ENCODE data around the gene FUT4.

Gene FUT4

DNA sequence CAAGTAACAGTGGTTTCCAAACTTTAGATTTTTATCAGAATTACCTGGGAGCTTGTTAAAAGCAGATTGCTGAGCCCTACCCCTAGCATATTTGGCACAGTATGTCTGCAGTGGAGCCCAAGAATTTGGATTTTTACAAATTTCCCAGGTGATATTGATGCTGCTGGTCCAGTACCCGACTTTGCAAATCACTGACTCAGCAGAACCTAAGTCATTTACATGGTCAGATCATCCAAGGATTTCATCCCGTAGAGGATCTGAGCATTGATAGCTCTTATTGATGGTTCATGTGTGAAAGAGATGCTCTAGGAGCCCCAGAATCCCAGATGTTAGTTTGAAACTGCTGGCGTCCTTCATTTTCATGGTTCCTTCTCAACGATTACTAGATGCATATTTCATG lies 25.4 kb upstream of the FUT4 start:
- H3K4me3 ChIP-seq (ENCODE audit: low read length) = no peak overlapping the region
- no peak overlapping the region for H3K4me2 ChIP-seq (ENCODE audit: low read length)
- no peaks in the 10 kb centered on the region for H3K9me3 ChIP-seq (replicated peaks; ENCODE audit: low read length)
- no peaks in the 10 kb centered on the region for H3K27me3 ChIP-seq (ENCODE audit: control insufficient read depth, insufficient read depth, low read length)
- H3K9ac ChIP-seq (ENCODE audit: low read depth, low read length) = no peak overlapping the region
- H3K4me1 ChIP-seq (ENCODE audit: control insufficient read depth, insufficient read depth, low read length) = peaks cover 3% of the 10 kb centered on the region
- H3K36me3 ChIP-seq (ENCODE audit: insufficient read depth, low read length) = no peaks in the 10 kb centered on the region

DNA sequence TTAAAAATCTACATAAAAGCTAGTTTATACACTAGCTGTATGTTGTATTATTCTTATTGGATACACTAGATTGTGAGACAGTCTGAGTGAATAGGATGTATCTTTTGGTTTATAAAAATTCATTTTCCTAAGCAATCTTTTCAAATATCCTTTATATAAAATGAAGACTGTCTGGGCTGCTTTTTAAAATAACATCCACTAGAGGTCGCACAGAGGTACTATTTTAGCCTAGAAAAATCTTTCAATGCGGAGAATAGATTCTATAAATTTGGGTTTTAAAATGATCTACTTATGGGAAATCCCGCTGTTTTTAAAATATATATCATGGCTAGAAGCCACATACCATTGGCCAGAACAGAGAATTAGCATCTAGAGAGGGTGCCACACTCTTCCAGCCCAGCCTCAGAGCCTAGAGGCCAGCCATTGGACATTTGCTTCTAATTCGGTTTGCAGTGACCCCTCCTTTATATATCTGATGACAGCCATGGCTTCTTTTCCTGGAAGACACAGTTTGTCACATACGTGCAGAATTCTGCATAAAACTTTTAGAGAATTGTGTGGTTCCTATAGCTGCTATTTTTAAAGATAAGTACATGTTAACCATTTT lies 24.1 kb upstream of the FUT4 start:
- no peaks in the 10 kb centered on the region for H3K9me3 ChIP-seq (replicated peaks; ENCODE audit: low read length)
- H3K4me3 ChIP-seq (ENCODE audit: low read length) = no peak overlapping the region
- no peaks in the 10 kb centered on the region for H3K27me3 ChIP-seq (ENCODE audit: control insufficient read depth, insufficient read depth, low read length)
- H3K9ac ChIP-seq (ENCODE audit: low read depth, low read length) = no peak overlapping the region
- H3K4me2 ChIP-seq (ENCODE audit: low read length) = no peak overlapping the region
- H3K4me1 ChIP-seq (ENCODE audit: control insufficient read depth, insufficient read depth, low read length) = peaks cover 3% of the 10 kb centered on the region
- no peaks in the 10 kb centered on the region for H3K36me3 ChIP-seq (ENCODE audit: insufficient read depth, low read length)

GRCh38 chr11:94521684-94522083 lies 22.0 kb upstream of the FUT4 start:
- Histone ChIP-seq H3K9me3 (replicated peaks; ENCODE audit: low read length) (no peaks in the 10 kb centered on the region), H3K36me3 (ENCODE audit: insufficient read depth, low read length) (no peaks in the 10 kb centered on the region), H3K4me3 (ENCODE audit: low read length) (no peak overlapping the region), H3K4me2 (ENCODE audit: low read length) (no peak overlapping the region), H3K4me1 (ENCODE audit: control insufficient read depth, insufficient read depth, low read length) (peaks cover 15% of the 10 kb centered on the region), H3K27me3 (ENCODE audit: control insufficient read depth, insufficient read depth, low read length) (no peaks in the 10 kb centered on the region), H3K9ac (ENCODE audit: low read depth, low read length) (no peak overlapping the region)

DNA sequence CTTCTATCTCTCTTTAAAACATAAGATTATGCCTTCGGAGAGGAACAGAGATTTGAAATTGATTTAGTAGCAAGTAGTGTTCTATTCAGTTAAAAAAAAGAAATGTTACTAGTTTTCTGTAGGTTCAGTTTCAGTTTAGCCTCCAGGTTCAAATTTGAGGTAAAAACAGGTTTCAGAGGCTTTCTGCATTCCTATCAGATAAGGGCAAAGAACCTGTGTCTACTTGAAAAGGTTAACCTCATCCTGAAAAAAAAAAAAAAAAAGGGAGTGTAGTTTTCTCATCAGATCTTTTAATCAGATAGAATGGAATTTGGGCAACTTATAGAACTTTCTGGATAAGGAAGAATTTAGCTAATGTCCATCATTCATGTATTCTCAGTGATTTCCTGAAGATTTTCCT lies 19.4 kb upstream of the FUT4 start:
- no peaks in the 10 kb centered on the region for H3K9me3 ChIP-seq (replicated peaks; ENCODE audit: low read length)
- no peak overlapping the region for H3K4me2 ChIP-seq (ENCODE audit: low read length)
- H3K9ac ChIP-seq (ENCODE audit: low read depth, low read length) = no peak overlapping the region
- peaks cover 26% of the 10 kb centered on the region for H3K4me1 ChIP-seq (ENCODE audit: control insufficient read depth, insufficient read depth, low read length)
- no peaks in the 10 kb centered on the region for H3K27me3 ChIP-seq (ENCODE audit: control insufficient read depth, insufficient read depth, low read length)
- no peak overlapping the region for H3K4me3 ChIP-seq (ENCODE audit: low read length)
- no peaks in the 10 kb centered on the region for H3K36me3 ChIP-seq (ENCODE audit: insufficient read depth, low read length)

DNA sequence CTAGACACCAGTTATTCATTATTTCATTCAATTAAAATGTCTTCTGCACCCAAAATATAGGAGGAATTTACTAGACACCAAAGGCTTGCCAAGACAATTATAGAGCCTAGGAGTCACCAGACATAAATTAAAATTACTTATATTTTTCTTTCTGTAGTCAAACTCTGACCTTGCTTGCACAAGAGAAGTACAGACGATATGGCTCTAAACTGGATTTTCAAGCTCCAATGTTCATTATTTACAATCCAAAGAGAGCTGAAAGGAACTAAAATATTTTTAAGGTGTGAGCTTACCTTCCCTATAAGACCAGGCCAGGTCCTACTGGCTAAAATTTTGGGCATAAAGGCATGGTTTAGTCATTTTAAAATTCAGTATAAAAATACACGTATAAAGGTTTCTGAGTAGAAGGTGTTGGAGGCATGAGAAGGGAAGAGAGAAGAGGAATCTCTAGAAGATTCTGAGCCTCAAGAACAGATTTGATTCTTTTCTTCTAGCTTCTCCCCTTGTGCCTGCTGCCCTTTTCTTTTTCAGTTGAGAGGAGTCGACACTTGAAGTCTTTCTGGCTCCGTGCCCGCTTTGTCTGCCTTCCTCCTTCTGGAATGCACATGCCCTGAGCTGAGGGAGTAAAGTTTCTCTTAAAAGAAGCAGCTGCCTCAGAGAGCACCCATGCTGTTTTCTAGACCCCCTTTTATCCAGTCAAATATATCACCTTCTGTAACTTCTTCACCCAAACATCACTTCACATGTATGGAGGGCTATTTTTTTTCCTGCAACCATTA lies 18.0 kb upstream of the FUT4 start:
- Histone ChIP-seq H3K4me1 (ENCODE audit: control insufficient read depth, insufficient read depth, low read length) (peaks cover 22% of the 10 kb centered on the region), H3K9ac (ENCODE audit: low read depth, low read length) (no peak overlapping the region), H3K36me3 (ENCODE audit: insufficient read depth, low read length) (no peaks in the 10 kb centered on the region), H3K27me3 (ENCODE audit: control insufficient read depth, insufficient read depth, low read length) (no peaks in the 10 kb centered on the region), H3K9me3 (replicated peaks; ENCODE audit: low read length) (no peaks in the 10 kb centered on the region), H3K4me3 (ENCODE audit: low read length) (no peak overlapping the region), H3K4me2 (ENCODE audit: low read length) (peak overlapping the region; percentile 0)

DNA sequence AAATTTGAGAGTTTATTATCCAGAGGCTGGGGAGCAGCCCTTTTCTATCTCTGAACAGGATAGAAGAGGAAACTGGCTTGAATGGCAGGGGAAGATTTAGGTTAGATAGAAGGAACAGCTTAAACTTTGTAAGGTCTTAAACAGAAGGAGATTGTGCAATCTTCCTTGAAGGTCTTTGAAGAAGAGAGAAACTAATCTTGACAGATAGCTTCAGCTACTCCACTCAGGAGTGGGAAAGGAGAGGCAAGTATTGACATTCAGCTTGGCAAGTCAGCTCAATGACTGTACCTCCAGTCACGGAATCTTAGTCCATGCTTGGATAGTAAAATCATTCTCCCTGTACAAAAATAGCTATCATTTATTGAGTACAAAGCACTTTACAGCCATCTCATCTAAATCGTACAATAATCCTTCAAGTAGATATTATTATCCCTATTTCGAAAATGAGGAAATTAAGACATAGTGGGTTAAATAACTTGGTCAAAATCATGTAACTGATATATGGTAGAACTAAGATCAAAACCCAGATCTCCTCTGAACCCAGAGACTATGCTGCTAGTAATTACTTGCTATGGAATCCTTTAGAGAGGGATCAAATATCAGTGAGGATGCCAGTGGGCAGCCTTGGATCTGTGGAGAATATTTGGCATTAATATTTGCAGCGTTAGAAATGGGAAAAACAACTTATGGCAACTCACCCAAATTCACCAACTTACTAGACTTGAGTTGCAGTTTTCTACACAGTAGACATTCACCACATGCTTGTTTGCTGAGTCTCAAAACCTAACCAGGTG lies 16.9 kb upstream of the FUT4 start:
- no peaks in the 10 kb centered on the region for H3K27me3 ChIP-seq (ENCODE audit: control insufficient read depth, insufficient read depth, low read length)
- no peak overlapping the region for H3K4me2 ChIP-seq (ENCODE audit: low read length)
- no peak overlapping the region for H3K9ac ChIP-seq (ENCODE audit: low read depth, low read length)
- H3K9me3 ChIP-seq (replicated peaks; ENCODE audit: low read length) = no peaks in the 10 kb centered on the region
- no peaks in the 10 kb centered on the region for H3K36me3 ChIP-seq (ENCODE audit: insufficient read depth, low read length)
- H3K4me3 ChIP-seq (ENCODE audit: low read length) = no peak overlapping the region
- H3K4me1 ChIP-seq (ENCODE audit: control insufficient read depth, insufficient read depth, low read length) = peaks cover 22% of the 10 kb centered on the region

DNA sequence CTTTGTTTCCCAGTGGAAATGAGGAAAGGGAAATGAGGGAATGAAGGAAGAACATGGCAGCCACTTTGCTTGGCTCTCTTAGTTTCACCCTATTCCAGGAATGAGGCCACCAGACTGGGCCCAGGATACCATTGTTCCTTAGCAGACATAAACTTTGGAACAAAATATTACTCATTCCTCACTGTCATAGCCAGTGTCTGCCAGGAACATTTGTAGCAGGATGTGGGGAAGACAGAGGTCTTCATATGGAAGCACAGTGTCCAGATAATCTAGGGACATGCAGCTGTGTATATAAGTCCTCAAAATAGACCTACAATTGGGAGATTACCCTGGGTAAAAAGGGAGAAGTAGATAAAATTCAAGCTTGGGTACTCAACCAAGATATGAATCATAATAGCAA lies 15.2 kb upstream of the FUT4 start:
- Histone ChIP-seq H3K36me3 (ENCODE audit: insufficient read depth, low read length) (no peaks in the 10 kb centered on the region), H3K27me3 (ENCODE audit: control insufficient read depth, insufficient read depth, low read length) (no peaks in the 10 kb centered on the region), H3K4me3 (ENCODE audit: low read length) (no peak overlapping the region), H3K9ac (ENCODE audit: low read depth, low read length) (no peak overlapping the region), H3K4me1 (ENCODE audit: control insufficient read depth, insufficient read depth, low read length) (peaks cover 22% of the 10 kb centered on the region), H3K4me2 (ENCODE audit: low read length) (no peak overlapping the region), H3K9me3 (replicated peaks; ENCODE audit: low read length) (no peaks in the 10 kb centered on the region)

DNA sequence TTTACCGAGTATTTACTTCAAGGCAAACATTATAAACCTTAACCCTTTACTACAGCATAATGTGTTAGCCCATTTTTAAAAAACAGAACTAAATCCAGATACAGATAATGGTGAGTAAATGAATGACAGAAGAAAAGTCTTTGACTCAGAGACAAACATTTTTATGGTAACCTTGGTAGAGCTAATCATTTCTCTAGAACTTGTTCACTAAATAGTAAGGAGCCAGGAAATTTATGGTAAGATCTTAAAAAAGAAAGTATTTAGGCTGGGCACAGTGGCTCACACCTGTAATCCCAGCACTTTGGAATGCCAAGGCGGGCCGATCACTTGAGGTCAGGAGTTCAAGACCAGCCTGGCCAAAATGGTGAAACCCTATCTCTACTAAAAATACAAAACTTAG lies 11.5 kb upstream of the FUT4 start:
- no peaks in the 10 kb centered on the region for H3K36me3 ChIP-seq (ENCODE audit: insufficient read depth, low read length)
- H3K9me3 ChIP-seq (replicated peaks; ENCODE audit: low read length) = no peaks in the 10 kb centered on the region
- H3K4me1 ChIP-seq (ENCODE audit: control insufficient read depth, insufficient read depth, low read length) = peaks cover 26% of the 10 kb centered on the region
- H3K4me2 ChIP-seq (ENCODE audit: low read length) = no peak overlapping the region
- no peak overlapping the region for H3K4me3 ChIP-seq (ENCODE audit: low read length)
- peaks cover 3% of the 10 kb centered on the region for H3K27me3 ChIP-seq (ENCODE audit: control insufficient read depth, insufficient read depth, low read length)
- H3K9ac ChIP-seq (ENCODE audit: low read depth, low read length) = no peak overlapping the region

- H3K4me3 ChIP-seq (ENCODE audit: low read length) = no peak overlapping the region
- no peak overlapping the region for H3K9ac ChIP-seq (ENCODE audit: low read depth, low read length)
- H3K9me3 ChIP-seq (replicated peaks; ENCODE audit: low read length) = no peaks in the 10 kb centered on the region
- H3K27me3 ChIP-seq (ENCODE audit: control insufficient read depth, insufficient read depth, low read length) = peaks cover 3% of the 10 kb centered on the region
- H3K4me1 ChIP-seq (ENCODE audit: control insufficient read depth, insufficient read depth, low read length) = peaks cover 30% of the 10 kb centered on the region
- no peaks in the 10 kb centered on the region for H3K36me3 ChIP-seq (ENCODE audit: insufficient read depth, low read length)
- no peak overlapping the region for H3K4me2 ChIP-seq (ENCODE audit: low read length)
These were observed 10.5 kb upstream of the FUT4 start for GRCh38 chr11:94533206-94533605.

GRCh38 chr11:94533696-94534630 lies 9.8 kb upstream of the FUT4 start:
- no peak overlapping the region for H3K4me2 ChIP-seq (ENCODE audit: low read length)
- H3K27me3 ChIP-seq (ENCODE audit: control insufficient read depth, insufficient read depth, low read length) = peaks cover 3% of the 10 kb centered on the region
- H3K4me3 ChIP-seq (ENCODE audit: low read length) = no peak overlapping the region
- no peak overlapping the region for H3K9ac ChIP-seq (ENCODE audit: low read depth, low read length)
- no peaks in the 10 kb centered on the region for H3K9me3 ChIP-seq (replicated peaks; ENCODE audit: low read length)
- peaks cover 22% of the 10 kb centered on the region for H3K4me1 ChIP-seq (ENCODE audit: control insufficient read depth, insufficient read depth, low read length)
- no peaks in the 10 kb centered on the region for H3K36me3 ChIP-seq (ENCODE audit: insufficient read depth, low read length)

DNA sequence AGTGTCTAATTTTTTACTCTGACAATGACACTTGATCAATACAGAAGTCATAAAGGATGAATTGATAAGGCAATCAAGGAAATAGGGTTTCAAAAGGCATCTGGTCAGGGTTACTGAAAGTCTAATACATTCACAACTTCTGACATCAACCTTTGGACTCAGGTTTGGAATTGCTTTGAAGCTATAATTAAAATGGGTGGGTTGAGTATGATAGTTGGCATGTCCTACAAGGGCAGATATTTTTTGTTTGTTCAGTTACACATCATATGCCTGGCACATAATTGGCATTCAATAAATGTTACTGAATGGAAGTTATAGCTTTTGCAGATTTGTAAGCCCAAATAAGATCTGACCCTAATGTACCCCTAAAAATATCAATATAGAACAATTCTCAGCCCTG lies 7.3 kb upstream of the FUT4 start:
- peaks cover 22% of the 10 kb centered on the region for H3K4me1 ChIP-seq (ENCODE audit: control insufficient read depth, insufficient read depth, low read length)
- no peaks in the 10 kb centered on the region for H3K9me3 ChIP-seq (replicated peaks; ENCODE audit: low read length)
- H3K27me3 ChIP-seq (ENCODE audit: control insufficient read depth, insufficient read depth, low read length) = peaks cover 3% of the 10 kb centered on the region
- peak overlapping the region; percentile 73 for H3K4me2 ChIP-seq (ENCODE audit: low read length)
- no peak overlapping the region for H3K9ac ChIP-seq (ENCODE audit: low read depth, low read length)
- H3K36me3 ChIP-seq (ENCODE audit: insufficient read depth, low read length) = no peaks in the 10 kb centered on the region
- H3K4me3 ChIP-seq (ENCODE audit: low read length) = no peak overlapping the region
